DOHH2 (cell line): ENCODE measurements around the gene CARMIL1.

ENCODE experiments used
- CTCF ChIP-seq: fragments of 200-600 bp; sonication (generic); IDR thresholded peaks from one replicate; pipeline ENCODE4 v1.5.1; 2014; ENCODE audit warnings: antibody characterized with exemption, mild to moderate bottlenecking, low read depth, low read length; ENCODE audit not compliant: poor library complexity, severe bottlenecking
- EZH2phosphoT487 ChIP-seq: fragments of 200-600 bp; sonication (generic); IDR thresholded peaks from 2 replicates; pipeline ENCODE4 v1.6.1; 2017; ENCODE audit warnings: borderline replicate concordance, mild to moderate bottlenecking, antibody characterized with exemption, low read length, moderate library complexity, mixed read lengths

DNA sequence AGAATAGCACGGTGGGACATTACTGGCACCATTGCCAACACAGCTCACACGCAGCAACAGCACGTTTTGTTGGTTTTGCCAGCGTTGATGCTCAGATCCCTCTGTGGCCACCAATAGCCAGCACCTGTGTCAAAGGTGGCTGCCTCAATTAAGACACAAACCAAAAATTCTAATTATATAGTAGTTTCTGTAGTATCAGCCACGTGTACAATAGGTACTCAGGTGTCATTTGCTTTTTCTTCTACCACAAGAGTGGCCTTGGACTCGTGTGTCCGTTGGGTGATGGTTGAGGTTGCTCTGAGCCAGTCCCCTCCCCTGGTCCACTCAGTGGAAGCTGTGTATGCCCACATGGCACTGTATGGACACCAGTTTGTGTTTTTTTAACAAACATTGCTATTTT, 105.1 kb downstream of the CARMIL1 start:
- TF ChIP-seq CTCF (no peak), EZH2phosphoT487 (no peak)
